UCSD-AML1 (cell line): ENCODE results near the gene BCAS4.

Source experiments
- DNase-seq: peaks from one replicate; lab custom pipeline; 2025; ENCODE audit not compliant: unreplicated experiment; lab: John Stamatoyannopoulos, UW

BCAS4 gene

DNA sequence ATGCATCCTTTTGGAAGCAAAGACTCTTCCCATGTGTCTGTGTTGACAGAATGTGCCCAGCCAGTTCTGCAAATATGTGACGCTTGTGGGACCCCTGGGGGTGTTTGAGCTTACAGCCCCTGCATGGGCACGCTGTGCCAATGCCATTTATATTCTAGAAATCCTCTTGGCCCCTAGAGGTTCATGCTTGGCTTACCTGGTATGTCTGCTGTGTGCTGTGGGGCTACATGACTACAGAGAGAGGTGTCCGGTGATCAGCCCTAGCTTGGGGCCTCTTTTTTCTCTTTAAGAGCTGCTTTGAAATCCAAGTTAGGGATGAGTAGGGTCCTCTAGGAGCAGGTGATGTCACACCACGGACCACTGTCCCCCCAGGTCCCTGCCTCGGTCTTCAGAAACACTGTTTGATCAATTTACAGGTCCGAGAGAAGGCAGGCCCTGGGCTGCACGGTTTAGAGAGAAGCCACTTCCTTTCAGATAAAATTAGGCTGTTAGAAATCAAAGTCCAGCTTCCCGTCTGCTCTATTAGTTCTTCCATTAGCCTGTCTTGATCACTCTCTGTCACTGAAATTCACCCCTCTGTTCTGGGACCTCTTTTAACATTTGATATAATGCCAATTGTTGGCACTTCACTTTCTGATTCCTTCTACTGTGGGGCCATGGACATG lies 26.5 kb downstream of the BCAS4 start:
- no peak for DNase-seq

DNA sequence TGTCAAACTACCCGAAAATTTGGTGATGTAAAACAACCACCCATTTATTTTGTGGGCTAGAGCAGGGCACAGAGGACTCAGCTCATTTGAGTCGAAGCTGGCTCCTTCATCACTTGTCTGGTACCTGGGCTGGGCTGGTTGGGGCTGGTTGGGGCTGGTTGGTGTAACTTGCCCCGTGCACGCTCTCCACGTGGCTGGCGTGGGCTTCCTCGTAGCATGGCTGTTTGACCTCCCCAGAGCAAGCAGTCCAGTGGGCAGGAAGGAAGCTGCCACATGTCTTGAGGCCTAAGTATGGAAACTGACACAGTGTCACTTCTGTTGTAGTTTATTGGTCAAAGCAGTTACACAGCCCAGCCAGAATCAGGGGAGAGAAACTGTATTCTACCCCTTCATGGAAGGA lies 27.1 kb downstream of the BCAS4 start:
- no peak for DNase-seq

DNA sequence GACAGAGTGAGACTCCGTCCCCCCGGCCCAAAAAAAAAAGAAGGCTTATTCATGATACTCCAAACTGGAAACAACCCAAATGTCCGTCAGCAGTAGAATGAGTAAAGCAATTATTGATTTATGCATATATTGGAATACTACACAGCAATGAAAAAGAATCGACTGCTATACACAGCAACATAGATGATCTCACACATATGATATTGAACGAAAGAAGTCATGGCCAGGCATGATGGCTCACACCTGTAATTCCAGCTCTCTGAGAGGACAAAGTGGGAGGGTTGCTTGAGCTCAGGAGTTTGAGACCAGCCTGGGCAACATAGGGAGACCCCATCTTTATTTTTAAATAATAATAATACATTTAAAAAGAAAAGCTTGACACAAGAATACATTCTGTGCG lies 28.5 kb downstream of the BCAS4 start:
- no peak for DNase-seq

DNA sequence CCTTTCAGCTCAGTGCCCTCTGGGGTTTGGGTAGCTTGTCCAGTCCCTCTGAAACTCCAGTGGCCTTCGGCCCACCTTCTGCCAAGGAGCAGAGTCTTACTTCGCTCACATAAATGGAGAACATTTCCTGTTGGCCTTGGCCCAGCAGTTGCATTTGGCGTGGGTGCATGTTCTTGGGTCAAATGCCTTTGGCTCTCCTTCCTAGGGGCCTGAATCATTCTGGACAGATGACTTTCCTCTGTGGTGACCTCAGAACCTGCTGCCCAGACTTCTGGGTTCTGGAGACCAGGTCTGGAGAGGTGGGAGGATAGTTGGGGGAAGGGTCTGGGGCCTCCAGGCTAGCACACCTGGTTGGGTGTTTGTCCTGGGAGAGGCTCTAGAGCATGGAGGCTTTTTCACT lies 29.3 kb downstream of the BCAS4 start:
- no peak for DNase-seq

DNA sequence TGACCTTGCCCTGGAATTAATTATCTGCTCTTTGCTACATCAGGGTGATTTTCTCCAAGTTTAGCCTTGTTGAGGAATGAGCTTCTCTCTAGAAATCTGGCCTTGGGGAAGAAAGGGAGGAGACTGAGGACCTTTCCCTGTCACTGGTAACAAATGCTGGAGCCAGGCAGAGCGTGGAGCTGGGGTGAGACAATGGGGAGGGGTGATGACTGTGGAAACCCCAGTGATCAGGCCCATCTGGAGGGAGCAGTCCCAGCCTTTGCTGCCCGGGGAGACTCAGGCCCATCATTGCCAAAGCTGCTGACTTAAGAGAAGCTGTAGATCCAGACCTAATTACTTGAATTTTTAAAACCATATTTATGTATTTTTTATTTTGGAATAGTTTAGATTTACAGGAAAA lies 31.3 kb downstream of the BCAS4 start:
- DNase-seq = no peak

DNA sequence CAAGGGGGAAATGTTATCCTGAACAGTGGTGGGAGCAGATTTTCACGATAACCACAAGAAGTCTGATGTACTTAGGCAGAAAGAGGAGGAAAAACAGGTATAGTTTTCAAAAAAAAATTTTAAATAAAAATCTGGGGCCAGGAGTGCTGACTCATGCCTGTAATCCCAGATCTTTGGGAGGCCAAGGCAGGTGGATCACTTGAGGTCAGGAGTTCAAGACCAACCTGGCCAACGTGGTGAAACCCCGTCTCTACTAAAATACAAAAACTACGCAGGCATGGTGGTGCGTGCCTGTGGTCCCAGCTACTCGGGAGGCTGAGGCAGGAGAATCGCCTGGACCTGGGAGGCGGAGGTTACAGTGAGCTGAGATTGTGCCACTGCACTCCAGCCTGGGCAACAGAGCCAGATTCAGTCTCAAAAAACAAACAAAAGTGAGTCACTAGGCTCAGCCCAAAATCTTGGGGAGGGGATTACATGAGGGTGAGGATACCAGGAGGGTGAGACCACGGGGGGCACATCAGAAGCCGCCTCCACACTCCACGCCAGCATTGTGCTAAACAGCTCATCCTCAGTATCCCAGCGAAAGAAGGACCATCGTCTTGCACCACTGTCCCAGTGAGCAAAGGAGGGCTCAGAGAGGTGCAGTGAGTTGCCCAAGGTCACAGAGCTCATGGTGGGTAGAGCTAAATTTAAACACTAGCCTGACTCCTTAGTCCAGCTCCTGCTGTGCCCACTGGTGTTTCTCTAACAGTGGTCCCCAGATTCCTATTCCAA lies 33.7 kb downstream of the BCAS4 start:
- no peak for DNase-seq

DNA sequence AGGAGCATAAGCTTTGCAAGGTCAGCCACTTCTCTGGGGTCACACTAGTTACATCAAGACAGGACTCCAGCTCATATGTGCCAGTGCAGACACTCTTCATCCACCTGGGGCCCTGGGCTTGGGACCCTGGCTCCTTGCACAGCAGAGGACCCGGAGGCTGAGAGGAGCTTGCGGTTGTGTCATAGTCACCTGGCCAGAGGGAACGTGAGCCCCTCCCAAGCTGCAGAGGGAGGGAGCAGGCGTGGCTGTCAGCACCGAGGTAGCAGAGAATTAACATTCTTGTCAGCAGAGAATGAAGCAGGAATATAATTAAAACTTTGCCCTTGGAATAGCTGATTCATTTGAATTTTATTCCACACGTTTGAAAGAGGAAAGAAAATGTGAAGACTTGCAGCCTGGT lies 36.8 kb downstream of the BCAS4 start:
- no peak for DNase-seq

DNA sequence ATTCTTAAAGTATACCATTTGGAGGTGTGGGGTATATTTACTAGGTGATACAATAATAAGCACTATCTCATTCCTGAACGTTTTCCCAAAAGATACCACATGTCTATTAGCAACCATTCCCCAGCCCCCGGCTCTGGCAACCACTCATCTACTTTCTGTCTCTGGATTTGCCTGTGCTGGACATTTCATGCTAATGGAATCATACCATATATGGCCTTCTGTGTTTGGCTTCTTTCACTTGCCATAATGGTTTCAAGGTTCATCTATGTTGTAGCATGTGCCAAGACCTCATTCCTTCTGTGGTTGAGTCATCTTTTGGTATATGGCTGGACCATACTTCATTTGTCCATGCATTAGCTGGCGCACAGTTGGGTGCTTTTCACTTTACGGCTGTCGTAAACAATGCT lies 39.7 kb downstream of the BCAS4 start:
- DNase-seq = no peak

DNA sequence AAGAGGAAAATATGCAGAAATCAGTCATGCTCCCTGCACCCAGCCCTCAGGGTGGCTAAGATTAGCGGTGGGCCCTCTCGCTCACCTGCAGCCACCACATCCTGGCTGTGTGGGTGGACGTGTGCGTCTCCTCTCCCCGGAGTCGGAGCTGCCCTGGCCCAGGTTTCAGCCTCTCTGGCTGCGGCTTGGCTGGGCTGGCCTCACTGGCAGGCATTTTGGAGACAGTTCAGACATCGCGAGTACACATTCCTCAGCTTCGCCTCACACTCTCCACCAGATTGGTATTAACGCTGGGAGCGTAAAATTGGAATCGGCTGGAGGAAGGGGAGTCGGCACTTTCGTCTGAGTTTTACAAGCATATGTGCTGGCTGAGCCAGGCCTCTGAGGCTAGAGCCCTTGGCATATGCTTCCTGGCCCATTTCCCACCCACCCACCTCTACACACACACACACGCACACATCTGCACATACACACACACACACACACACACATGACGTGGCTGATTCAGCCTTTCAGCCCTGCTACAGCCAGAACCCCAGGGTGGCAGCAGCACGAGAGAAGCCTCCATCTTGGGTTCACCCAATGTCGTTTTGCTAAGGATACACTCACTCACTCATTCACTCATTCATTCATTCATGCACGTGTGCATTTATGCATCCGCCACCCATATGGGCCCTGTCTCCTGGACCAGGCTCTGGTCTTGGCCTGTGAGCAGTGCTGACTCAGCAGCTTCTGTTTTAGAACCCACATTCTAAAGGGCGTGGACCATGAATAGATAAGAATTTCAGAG lies 42.9 kb downstream of the BCAS4 start:
- no peak for DNase-seq

DNA sequence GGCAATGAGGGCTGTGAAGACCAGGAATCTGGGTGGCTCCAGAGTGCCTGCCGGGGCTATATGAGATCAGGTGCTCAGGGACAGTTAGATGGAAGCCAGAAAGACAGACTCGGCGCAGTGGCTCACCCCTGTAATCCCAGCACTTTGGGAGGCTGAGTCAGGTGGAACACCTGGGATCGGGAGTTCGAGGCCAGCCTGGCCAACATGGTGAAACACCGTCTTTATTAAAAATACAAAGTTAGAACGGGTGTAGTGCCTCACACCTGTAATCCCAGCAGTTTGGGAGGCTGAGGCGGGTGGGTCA lies 43.4 kb downstream of the BCAS4 start:
- DNase-seq = no peak

DNA sequence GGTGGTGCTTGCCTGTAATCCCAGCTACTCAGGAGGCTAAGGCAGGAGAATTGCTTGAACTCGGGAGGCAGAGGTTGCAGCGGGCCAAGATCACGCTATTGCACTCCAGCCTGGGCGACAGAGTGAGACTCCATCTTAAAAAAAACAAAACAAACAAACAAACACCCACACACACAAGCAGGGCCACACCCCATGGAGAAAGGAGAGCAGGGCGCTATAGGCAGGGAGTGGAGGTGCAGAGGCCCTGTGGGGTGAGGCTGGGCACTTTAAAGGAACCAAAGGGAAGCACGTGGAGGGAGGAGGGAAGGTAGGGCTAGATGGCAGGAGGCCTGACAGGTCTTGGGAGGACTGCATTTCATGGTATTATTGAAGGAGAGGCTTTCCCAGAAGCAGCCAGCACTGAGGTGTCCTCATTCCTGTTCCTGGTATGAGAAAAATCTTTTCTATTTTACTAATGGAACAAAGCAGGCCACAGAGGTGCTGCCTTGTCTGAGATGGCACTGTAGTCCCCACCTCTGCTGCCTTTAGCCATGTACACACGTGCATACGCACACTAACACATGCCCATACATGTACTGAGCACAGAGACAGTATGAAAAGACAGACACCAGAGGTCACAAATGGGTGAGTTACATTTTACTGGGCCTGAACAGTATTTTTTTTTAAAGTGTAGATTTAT lies 44.0 kb downstream of the BCAS4 start:
- no peak for DNase-seq

DNA sequence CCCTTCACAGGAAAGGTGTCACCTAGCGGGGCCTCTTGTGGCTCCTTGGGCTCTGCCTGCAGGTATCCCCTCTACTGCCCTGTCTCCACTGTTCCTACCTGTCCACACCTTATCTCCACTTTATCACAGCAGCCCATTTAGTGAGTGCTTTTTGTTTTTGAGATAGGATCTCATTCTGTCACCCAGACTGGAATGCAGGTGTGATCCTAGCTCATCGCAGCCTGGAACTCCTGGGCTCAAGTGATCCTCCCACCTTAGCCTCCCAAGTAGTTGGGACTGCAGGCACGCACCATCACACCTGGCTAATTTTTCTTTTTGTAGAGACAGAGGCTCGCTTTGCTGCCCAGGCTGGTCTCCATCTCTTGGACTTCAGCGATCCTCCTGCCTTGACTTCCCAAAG lies 48.0 kb downstream of the BCAS4 start:
- DNase-seq = no peak

DNA sequence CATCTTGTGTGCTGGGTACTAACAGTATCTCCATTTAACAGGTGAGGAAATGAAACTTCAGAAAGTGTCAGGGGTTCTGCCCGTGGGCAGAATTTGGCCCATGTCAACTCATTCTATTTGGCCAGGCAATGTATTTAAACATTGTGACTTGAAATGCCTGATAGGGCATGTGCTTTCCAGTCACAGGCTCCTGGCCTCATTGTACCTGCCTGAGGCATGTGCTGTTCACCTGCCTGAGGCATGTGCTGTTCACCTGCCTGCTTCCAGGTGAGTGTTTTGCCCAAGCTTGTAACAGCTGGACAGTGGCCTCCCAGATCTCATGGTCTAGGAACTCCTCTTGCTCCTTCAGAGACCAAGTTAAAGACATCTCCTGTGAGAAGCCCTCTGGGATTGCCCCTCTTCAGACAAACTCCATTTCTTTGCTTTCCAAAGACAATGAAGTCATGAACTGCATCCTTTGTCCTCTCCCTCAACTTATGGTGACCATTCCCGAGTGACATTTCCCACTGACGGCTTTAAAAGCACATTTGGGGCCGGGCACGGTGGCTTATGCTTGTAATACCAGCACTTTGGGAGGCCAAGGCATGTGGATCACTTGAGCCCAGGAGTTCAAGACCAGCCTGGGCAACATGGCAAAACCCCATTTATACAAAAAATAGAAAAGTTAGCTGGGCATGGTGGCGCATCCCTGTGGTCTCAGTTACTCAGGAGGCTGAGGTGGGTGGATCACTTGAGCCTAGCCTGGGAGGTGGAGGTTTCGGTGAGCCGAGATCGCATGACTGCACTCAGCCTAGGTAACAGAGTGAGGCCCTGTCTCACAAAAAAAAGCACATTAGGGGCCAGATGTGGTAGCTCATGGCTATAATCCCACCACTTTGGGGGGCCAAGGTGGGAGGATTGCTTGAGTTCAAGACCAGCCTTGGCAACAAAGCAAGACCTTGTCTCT lies 48.7 kb downstream of the BCAS4 start:
- no peak for DNase-seq

DNA sequence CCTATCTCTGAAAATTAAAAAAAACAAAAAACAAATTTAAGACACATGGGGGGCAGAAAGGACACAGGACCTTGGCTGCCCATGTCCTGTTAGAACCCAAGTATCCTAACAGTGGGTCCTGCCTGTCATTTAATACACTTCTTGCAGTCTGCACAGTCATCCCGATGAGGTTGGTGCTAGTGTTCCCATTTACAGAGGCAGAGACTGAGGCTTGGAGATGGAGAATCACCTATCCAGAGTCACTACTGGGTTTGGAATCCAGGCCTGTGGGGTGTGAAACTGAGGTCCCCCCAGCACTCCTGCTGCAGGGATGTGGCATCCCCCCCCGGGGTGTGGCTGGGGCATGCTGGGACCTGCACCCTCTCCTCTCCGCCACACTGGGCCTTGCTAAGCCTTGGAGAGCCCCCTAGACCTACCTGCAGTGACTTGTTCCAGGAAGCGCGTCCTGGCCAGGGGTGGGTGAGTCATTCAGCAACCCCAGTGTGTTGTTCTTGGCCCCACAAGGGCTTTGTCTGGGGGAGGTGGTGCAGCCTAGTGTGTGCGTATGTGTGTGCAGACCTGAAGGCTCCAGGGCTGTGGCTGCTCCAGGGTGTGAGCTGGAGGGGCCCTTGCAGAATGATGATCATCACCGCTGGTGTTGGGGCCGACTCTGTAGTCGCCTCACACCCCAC lies 49.7 kb downstream of the BCAS4 start:
- no peak for DNase-seq

DNA sequence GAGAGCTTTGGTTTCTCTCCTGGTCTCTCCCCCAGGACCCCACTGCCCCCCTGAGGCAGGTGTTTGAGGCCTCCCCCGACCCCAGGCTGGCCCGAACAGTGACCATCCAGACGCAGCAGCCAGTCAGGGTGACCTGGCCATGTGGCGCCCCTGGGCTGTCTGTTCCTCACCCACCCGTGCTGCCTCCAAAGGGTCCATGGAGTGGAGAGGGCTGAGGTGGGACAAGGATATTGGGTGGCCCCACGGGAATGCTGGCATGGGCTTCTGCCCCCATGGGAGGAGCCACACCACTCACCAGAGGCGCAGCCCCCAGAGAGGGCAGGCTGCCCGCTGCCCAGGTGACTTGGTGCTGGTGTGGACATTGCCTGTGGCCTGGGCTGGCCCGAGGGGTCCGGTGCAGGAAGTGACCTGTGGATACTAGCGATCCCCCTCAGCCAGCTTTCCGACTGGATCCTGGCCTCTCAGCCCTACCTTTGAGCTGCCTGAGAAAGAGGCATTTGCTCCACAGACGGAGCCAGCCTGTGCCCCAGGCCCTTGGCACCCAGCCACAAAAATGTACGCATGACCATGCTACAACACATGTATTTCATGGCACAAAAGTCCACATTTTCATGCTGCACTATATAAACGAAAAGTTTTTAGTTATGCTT lies 50.8 kb downstream of the BCAS4 start:
- DNase-seq = no peak

DNA sequence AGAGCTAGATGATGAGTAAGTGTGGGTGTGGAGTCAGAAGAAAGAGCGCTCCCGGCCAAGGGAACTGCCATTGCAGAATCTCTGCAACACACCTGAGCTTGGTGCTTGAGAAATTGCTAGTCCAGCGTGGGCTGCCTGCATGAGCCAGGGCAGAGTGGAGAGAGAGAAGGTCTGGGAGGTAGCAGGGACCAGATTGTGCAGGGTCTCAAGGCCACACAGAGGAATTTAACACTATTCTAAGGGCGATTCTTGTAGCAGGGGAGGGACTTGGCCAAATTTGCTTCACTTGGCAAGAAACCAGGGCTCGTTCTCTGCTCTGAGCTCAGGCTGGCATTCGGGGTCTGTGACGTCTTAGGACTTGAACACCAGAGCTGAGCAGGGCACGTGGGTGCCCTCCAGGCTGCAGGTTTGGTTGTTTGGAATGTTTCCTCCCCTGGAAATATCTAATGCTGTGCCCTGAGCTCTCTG lies 53.5 kb downstream of the BCAS4 start:
- no peak for DNase-seq

DNA sequence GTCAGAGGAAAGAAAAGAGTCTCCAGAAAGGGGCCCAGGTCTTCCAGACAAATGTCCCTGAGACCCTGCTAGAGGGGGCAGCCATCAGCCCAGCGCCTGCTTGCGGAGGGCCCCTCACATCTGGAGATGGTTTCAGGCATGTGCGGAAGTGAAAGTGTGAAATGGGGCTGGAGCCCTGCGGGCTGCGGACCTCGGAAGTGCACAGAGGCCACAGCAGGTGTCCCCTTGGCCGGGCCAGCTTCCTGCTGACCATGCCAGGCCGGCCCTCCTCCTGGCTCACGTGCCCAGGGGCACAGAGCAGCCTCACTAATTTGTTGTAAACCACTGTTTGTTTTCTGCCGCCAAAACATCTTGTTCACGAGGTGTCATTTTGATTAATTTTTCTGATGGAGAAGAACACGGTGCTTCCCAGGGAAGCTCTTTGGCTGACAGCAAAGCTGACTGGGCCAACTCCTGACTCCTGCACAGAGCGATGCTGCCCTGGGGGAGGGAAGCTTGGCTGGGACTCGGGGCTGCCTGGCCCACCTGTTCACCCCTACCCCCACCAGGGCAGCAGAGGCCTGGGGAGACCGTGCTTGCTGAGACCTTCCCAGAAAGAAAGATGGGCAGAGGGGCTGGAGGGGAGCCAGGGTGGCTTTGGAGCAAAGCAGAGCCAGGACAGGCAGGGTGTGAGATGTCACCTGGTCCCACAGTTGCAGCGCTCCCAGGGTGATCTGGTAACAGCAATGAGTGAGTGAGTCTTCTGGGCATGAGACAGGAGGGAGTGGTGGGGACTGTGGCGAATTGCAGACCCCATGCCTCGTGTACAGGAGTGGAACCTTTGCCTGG lies 54.2 kb downstream of the BCAS4 start:
- DNase-seq = no peak

DNA sequence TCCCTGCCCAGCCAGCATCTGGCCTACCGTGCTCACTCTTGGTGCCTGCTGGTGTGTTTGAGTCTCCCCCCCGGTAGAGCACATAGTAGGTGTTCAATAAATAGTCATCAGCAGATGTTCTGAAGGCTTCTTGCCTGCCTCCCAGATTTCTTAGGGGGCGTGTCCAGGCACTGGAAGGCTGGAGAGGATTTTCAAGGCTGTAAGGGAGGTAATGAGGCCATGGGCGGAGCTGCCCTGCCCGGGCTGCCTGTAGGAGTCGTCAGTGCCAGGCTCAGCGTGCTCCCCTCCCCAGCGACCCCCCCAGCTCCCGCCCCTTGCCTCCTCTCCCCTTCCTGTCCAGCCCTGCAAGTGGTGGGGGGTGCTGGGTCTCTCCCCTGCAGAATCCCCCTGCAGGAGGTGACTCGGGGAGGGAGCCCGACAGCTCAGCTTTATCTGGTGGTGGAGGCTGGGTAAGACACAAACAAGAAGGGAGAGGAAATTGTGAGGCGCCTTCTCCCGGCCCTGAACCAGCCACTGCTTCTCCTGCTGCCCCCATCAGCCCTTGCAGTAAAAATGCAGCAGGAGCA lies 55.9 kb downstream of the BCAS4 start:
- DNase-seq = peak; percentile 47
